Epithelial cell of esophagus (primary cell): ENCODE data around the gene SLC6A1.
"Not testable (repeated sequence)": the region's sequence is repeated elsewhere in the genome, so short reads cannot be mapped to it uniquely, and the experiment has no call there.

Source experiments
- DNase-seq: peaks from one replicate; pipeline ENCODE4 v3.0.0; 2010; ENCODE audit warnings: low read depth
- H3K4me3 ChIP-seq: 2 replicates; pipeline ENCODE4 v1.5.1; 2011; ENCODE audit warnings: mild to moderate bottlenecking, low read length, control low read depth
- CTCF ChIP-seq: IDR thresholded peaks from 2 replicates; pipeline ENCODE4 v1.5.1; 2011; ENCODE audit warnings: low read depth, mild to moderate bottlenecking, low read length, control low read depth, inconsistent platforms; ENCODE audit not compliant: insufficient read depth; ENCODE audit errors: missing control alignments

SLC6A1 gene

GRCh38 chr3:11056531-11057050 lies 64.0 kb downstream of the SLC6A1 start:
- DNase-seq: no peak
- no peak for TF ChIP-seq CTCF
- no peak overlapping the region for H3K4me3 ChIP-seq

- TF ChIP-seq CTCF: no peak
- no peak for DNase-seq
- H3K4me3 ChIP-seq: no peak overlapping the region
Observed at GRCh38 chr3:11057655-11058054, 65.1 kb downstream of the SLC6A1 start.

GRCh38 chr3:11059090-11059798 lies 66.7 kb downstream of the SLC6A1 start:
- peak; percentile 95 for TF ChIP-seq CTCF
- no peak overlapping the region for H3K4me3 ChIP-seq
- peak; percentile 78 for DNase-seq

- H3K4me3 ChIP-seq: no peak overlapping the region
- DNase-seq: no peak
- TF ChIP-seq CTCF: no peak
Observed at GRCh38 chr3:11059799-11060115, 67.2 kb downstream of the SLC6A1 start.

- peak; percentile 81 for TF ChIP-seq CTCF
- no peak overlapping the region for H3K4me3 ChIP-seq
- peak; percentile 73 for DNase-seq
Observed at GRCh38 chr3:11060500-11061251, 68.1 kb downstream of the SLC6A1 start.

- H3K4me3 ChIP-seq, DNase-seq: not testable (repeated sequence)
Observed at GRCh38 chr3:11061268-11061871, 68.8 kb downstream of the SLC6A1 start.

GRCh38 chr3:11062704-11063103 lies 70.2 kb downstream of the SLC6A1 start:
- no peak overlapping the region for H3K4me3 ChIP-seq
- no peak for TF ChIP-seq CTCF
- no peak for DNase-seq
